ENCODE results near the gene THUMPD1. TPM values are rescaled to one million over a fixed set of nuclear protein-coding genes. Genes with fewer than 3 reads are reported as not detected.
"Not testable (repeated sequence)": the region's sequence is repeated elsewhere in the genome, so short reads cannot be mapped to it uniquely, and the experiment has no call there.

Gene THUMPD1
- polyA plus RNA-seq, 3 donors = 11.7 to 16.2 (median 16.0) TPM

DNA sequence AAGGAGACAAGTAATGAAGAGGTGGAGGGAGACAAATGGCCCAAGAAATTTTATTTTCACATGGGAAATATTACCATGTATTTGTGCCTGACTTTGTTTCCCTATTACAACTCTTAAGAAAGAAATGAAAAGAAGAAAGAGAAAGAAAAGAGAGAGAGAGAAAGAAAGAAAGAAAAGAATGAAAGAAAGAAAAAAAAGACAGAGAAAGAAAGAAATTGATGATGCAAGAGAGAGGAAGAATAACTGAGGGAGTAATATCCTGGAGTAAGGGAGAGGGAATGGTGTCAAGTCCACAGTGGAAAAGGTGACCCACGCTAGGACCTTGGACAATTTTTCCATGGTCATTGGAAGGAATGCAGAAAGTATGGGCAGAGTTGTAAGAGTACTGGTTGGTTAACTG is 12.1 kb upstream of the THUMPD1 start:
- 70 to 82% (median 74%) methylated on average over 1 of the region's 1 CpG for WGBS, 3 donors
- H3K27ac ChIP-seq (ENCODE audit: low read depth, low read length) = no peak overlapping the region

DNA sequence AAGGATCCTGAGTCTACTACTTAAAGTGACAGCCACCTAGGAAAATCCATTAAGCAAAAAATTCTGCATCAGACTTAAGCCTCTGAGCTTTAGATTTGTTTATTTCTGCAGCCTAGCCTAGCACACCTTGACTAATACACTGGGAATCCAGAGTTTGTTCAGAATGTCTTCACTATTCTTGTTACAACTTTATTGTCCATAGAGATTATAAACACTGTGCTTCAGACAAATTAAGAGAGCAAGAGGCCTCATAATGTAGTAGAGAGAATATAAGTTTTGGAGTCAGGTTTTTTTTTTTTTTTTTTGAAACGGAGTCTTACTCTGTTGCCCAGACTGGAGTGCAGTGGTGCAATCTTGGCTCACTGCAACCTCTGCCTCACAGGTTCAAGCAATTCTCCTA is 8.9 kb upstream of the THUMPD1 start:
- 77 to 100% (median 100%) methylated on average over 1 of the region's 1 CpG for WGBS, 3 donors
- H3K27ac ChIP-seq (ENCODE audit: low read depth, low read length) = no peak overlapping the region

DNA sequence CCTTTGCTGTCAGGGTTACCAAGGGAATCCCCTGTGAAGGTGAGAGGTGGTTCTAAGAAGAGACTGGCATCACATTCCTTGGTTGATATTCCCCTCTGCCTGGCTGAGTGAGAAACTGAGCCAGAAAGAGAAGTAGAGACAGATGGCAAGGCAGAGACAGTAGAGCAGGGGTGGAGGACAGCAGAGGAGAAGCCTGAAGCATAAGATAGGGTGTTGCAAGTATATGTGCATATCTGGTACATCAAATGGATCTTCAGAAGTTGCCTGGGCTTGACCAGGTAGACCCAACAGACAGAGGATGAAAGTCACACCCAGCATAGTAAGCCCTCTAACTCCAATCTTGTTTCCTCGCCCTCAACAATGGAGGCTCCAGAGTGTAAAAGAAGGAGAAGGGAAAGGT is 7.9 kb upstream of the THUMPD1 start:
- H3K27ac ChIP-seq (ENCODE audit: low read depth, low read length) = no peak overlapping the region
- WGBS, 3 donors = 89 to 100% (median 93%) methylated on average over 1 of the region's 1 CpG

DNA sequence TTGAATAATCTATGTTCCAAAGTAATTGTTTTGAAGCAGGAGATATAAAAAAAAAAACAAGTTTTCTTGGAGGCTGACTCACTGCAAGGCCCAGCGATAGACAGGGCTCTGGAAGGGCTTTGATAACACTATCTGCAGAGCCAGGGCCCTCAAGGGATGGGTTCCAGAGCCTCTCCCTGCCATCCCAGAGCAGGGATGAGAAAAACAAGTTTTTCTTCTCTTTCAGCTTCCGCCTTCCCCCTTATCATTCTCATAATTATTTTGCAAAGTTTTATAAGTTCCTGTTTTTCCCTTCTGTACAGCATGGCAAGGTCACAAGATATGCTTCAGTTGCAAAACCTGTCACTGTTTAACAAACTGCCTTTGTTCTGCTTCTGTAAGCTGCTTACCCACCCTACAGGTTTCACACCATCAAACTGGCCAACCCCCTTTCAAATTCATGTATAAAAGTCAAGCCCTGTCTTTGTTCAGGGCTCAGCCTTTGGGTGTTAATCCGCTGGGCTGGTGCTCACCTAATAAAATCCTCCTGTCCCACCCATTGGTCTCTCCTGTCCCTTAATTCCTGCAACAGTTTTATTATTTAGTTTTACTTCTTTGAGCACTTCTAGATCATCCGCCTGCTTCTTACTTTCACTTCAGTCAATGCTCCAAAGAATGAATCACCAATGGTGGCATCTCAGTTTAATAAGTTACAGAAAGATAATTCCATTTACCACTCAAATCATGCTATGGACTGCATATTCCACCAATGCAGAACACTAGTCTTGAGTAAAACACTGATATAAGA is 5.6 kb upstream of the THUMPD1 start:
- H3K27ac ChIP-seq (ENCODE audit: low read depth, low read length) = no peak overlapping the region
- WGBS, 3 donors = 68 to 71% (median 70%) methylated on average over 4 of the region's 4 CpGs

DNA sequence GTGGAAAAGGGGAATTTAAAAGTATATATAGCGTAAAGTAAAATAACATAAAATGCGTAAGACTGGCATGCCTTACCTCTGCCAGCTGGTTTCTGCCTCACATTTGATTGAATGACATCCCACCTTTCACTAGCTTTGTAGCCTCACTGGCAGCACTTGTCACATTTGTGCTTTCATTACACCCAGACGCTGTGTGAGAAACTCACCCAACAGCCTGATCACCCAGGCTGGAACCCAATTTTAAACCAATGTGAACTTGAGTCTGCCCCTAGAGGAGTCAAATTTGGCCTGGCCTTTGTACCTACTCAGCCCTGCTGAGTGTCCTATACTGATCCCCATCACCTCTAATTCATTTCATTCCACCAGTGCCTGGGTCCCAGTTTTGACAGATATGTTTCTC is 4.8 kb upstream of the THUMPD1 start:
- no peak overlapping the region for H3K27ac ChIP-seq (ENCODE audit: low read depth, low read length)
- 97 to 99% (median 97%) methylated on average over 3 of the region's 3 CpGs for WGBS, 3 donors

DNA sequence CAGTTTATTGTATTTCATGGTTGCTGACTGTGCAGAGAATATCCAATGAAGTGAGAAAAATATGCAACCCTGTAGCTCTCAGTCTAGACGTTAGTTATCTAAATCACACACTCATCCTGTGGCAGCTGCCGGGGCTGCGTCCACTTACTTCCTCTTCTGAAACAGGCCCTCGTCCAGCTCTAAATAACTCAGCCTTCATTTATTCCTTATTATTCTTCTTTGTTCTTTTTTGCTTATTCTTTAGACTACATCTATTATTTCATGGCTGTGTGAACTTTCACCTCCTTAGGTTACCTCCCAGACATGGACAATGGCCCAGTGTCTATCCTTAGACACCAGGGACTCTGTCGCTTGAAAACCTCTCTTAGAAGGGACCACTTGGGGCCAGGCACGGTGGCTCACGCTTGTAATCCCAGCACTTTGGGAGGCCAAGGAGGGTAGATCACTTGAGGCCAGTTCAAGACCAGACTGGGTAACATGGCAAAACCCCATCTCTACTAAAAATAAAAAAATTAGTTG is 3.4 kb upstream of the THUMPD1 start:
- WGBS, 3 donors = 46 to 75% (median 51%) methylated on average over 7 of the region's 7 CpGs

DNA sequence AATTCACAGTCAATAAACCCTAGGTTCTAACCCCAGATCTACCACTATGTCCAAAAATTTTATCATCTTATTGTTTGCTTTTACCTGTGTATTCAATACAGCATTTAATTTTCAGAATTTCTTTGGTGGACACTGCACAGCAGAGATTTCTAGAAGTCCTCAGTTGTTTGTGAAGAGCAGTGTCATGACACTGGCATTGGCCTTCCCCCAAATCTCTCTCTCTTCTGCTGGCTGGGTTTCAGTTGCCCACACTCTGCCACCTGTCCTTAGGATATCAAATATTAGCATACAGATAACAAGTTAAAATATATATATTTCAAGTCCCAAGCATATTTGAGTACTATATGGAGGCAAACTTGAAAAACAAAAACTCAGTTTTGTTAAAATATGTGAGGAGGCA is 2.0 kb upstream of the THUMPD1 start:
- H3K27ac ChIP-seq (ENCODE audit: low read depth, low read length) = no peak overlapping the region

More for the DNA sequence above, 3.4 kb upstream of the THUMPD1 start:
- H3K27ac ChIP-seq (ENCODE audit: low read depth, low read length) = no peak overlapping the region

DNA sequence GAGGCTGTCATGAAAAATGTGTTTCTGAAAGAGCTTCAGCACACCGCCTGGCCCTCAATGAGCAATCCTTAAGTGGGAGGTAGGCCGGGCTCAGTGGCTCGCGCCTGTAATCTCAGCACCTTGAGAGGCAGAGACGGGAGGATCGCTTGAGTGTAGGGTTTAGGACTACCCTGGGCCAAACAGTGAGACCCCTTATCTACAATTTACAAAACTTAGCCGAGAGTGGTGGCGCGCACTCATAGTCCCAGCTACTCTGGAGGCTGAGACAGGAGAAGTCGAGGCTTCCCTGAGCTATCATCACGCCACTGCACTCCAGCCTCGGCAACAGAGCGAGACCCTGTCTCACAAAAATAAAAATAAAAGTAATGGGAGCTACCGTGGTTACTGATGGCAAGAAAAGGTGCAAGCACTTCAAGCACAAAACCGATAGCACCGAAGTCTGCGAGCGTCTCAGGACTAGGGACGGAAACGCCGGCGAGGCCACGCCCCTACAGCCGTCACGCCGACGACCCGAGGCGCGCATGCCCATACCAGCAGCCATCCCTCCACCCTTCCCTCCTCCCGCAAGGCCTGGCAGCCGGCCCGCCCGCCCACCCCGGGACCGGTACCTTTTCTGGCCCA is 607 bp downstream of the THUMPD1 start:
- peak overlapping the region; percentile 45 for H3K27ac ChIP-seq (ENCODE audit: low read depth, low read length)
- WGBS, 3 donors = 0% methylated on average over 32 to 36 of the region's 36 CpGs

DNA sequence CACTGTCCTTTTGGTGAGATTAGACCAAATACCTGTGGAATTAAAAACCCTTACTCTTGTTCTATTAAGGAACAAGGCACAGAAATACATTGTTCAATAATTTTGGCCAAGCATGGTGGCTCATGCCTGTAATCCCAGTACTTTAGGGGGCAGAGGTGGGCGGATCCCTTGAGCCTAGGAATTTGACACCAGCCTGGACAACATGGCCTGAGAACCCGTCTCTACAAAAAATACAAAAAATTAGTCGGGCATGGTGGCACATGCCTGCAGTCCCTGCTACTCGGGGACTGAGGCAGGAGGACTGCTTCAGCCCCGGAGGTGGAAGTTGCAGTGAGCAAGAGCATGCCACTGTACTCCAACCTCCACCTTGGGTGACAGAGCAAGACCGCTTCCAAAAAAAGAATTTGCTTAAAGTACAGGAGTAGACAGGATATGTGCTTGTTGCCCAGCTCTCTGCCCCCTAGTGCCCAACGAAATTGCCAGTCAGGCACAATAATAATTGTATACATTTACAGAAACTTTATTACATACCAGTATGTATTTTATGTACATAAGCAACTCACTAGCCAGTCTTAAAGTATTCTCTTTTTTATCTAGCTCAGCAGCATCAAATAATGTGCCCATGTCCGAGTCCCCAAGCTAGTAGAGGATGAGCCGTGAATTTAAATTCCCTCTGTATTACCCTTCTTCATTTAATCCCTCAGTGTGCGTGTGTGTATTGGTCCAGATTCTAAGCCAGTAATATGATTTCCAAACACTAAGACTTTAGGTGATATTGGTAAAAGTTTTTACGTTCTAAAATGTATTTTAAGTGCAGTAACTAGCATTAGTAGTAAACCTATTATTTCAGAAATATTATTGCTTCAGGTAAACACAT is 1.4 kb downstream of the THUMPD1 start:
- H3K27ac ChIP-seq (ENCODE audit: low read depth, low read length) = no peak overlapping the region
- WGBS, 3 donors = 23 to 45% (median 42%) methylated on average over 11 of the region's 11 CpGs

DNA sequence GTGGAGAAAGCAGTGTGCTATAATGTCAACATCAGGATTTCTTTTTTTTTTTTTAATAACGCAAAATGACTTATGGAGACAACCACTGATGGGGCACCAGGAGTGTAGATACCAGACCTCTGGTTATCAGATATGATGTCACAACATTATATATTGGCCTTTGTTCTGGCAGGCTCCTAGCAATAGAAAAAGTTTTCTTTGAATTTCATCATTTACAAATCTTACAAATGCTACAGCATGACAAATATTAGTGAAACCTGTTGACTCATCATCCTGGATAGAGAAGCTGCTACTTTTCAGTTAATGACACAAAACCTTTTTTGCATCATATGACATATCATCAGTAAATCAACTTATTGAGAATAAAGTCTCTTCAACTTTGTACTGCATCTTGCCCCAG is 6.1 kb downstream of the THUMPD1 start:
- 75 to 94% (median 86%) methylated on average over 1 of the region's 1 CpG for WGBS, 3 donors
- no peak overlapping the region for H3K27ac ChIP-seq (ENCODE audit: low read depth, low read length)

DNA sequence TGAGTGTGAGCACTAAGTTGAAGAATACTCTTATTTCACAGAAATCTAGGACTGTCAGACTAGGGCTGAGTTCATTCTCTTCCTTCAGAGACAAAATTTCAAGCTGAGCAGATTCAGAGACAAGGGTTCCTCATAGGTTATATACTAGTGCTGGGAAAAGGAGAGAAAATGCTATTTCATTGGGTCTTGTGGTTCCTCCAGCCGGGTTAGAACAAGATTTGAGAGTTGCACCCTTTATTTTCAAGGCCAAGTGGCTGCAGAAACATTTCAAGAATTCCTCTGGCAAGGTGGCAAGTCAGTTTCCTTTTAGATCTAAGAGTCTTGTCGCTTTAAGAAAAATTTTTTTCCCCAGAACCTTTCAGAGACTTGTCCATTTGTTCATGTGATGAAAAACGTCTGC is 6.8 kb downstream of the THUMPD1 start:
- H3K27ac ChIP-seq (ENCODE audit: low read depth, low read length) = no peak overlapping the region
- 40 to 57% (median 56%) methylated on average over 3 of the region's 3 CpGs for WGBS, 3 donors

DNA sequence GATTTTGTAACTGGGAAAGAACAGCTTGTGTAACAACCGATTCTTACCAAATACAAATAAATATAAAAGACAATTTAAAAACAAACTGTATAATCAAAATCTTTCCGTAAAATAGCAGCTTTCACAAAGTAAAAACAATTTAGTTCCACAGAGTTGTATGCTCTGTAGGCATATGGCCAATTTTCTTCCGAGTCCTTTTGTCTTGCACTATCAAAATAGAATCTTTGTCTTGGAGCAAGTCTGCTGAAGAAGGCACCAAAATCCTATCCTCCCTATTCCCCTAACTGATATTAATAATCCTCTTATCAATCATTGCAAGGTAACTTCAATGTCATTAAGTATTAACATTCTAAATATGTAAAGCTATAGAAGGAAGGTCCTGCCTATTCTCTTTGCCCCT is 7.6 kb downstream of the THUMPD1 start:
- no peak overlapping the region for H3K27ac ChIP-seq (ENCODE audit: low read depth, low read length)
- 54 to 72% (median 65%) methylated on average over 3 of the region's 3 CpGs for WGBS, 3 donors

DNA sequence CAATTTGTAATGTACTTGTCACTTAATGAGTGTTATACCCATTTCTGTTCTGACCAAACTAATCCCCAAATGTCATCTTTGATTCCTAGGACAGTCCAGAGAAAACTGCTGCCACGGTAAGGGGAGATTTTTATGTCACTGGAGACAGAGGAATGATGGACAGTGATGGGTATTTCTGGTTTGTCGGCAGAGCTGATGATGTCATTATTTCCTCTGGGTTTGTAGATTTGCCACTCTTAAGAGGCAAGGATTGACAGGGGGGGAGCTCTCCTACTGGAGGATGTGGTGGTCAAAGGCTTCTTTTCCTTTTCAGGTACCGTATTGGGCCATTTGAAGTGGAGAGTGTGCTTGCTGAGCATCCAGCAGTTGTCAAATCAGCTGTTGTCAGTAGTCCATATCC is 12.5 kb downstream of the THUMPD1 start:
- 74 to 81% (median 77%) methylated on average over 3 of the region's 3 CpGs for WGBS, 3 donors
- no peak overlapping the region for H3K27ac ChIP-seq (ENCODE audit: low read depth, low read length)

DNA sequence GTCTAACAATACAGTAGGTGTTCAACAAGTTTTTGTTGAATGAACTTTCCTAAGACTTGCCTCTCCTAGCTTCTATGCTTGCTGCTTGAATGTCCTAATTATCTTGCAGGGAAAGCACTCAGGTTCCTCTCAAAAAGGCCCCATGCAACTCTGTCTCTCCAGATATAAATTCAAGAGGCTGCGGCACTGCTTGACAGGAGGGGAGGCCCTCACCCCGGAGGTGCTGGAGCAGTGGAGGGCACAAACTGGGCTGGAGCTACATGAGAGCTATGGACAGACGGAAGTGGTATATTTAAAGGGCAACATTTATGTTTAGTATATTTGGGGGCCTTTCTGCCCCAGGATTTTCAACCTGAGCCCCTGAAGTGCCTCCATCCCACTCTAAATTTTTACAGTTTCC is 14.4 kb downstream of the THUMPD1 start:
- H3K27ac ChIP-seq (ENCODE audit: low read depth, low read length) = no peak overlapping the region
- 83 to 88% (median 84%) methylated on average over 3 of the region's 3 CpGs for WGBS, 3 donors

DNA sequence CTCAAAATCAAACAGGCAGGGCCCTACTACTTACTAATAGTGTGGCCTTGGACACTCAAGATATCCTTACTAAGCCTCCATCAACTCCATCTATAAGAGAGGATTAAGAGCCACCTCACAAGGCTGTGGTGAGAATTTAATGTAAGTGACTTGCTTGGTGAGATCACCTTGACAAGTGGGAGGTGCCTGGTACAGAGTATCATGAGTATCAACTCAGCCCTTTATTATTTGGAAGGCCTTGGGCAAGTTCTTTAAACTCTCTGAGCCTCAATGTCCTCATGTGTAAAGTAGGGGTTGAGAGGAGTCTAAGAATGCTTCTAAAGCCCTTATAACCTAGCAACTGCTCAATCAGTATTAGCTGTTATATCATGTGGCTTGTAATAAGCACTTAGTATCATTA is 15.0 kb downstream of the THUMPD1 start:
- H3K27ac ChIP-seq (ENCODE audit: low read depth, low read length) = no peak overlapping the region

DNA sequence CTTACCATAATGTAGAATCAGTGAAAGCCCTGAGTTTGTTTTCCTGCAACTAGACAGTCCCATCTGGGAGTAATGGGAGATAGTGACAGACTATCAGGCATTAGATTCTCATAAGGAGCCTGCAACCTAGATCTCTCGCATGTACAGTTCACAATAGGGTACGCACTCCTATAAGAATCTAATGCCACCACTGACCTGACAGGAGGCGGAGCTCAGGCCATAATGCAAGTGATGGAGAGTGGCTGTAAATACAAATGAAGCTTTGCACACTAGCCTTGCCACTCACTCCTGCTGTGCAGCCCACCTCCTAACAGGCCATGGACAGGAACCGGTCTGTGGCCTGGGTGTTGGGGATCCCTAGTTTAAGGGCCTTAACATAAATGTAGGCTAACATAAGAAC is 21.4 kb downstream of the THUMPD1 start:
- 95 to 97% (median 96%) methylated on average over 4 of the region's 4 CpGs for WGBS, 3 donors
- no peak overlapping the region for H3K27ac ChIP-seq (ENCODE audit: low read depth, low read length)

DNA sequence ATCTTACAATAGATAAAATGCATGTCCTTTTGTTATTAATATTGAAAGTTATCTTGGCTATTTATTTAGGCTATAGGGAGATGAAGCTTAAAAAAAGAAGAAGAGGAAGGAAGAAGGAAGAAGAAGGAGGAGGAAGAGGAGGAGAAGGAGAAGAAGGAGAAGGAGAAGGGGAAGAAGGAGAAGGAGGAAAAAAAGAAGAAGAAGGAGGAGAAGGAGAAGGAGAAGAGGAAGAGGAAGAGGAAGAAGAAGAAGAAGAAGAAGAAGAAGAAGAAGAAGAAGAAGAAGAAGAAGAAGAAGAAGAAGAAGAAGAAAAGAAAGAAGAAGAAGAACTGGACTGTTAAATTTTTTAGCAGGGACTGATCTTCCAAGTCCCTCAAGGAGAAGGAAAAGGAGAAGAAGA is 23.9 kb downstream of the THUMPD1 start:
- not testable (repeated sequence) for H3K27ac ChIP-seq (ENCODE audit: low read depth, low read length)

DNA sequence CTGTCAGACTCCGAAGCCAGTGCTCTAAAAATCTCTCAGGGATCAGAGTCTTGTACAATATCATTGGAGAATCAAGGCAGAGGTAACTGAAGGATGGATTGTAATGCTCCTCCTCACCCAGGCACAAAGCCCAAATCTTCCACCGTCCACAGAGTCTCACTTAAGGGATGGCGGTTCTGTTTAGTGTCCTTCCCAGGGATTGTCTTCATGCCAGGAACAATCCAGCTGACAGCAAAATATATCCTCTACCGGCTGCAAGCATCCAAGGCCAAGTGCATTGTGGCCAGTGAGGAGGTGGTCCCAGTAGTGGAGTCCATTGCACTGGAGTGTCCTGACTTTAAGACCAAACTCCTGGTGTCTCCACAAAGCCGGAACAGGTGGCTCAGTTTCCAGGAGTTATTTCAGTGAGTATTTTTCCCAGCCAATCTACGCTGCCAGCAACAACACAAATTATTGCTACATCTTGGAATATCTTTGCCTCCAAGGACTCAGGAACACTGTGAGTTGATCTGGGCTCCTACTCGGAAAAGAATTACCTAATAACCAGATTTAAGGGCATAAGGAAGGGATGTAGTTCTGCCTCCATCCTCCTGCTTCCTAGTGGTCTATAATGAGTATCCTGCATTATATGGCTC is 30.2 kb downstream of the THUMPD1 start:
- WGBS, 3 donors = 74 to 83% (median 76%) methylated on average over 7 of the region's 7 CpGs
- H3K27ac ChIP-seq (ENCODE audit: low read depth, low read length) = no peak overlapping the region

DNA sequence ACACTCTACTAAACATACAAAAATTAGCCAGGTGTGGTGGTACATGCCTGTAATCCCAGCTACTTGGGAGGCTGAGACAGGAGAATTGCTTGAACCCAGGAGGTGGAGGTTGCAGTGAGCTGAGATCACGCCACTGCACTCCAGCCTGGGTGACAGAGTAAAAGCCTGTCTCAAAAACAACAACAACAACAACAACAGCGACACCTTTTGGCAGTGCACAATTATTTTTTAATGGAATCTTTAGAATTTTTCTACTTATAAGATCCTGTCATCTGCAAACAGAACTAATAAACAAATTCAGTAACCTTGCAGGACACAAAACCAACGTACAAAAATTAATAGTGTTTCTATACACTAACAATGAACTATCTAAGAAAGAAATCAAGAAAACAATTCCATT is 33.5 kb downstream of the THUMPD1 start:
- WGBS, 3 donors = 21 to 32% (median 31%) methylated on average over 3 of the region's 3 CpGs
- not testable (repeated sequence) for H3K27ac ChIP-seq (ENCODE audit: low read depth, low read length)

Measured in adipose tissue (tissue), 3 donors.